Activated CD4-positive, alpha-beta T cell treated with anti-CD3 and anti-CD28 coated beads, Interleukin-2, amount 10 ng/mL, durations not matched to agents 24 days and 14 days (primary cell): ENCODE data around the gene ZCCHC7. TPM values are rescaled to one million over a fixed set of nuclear protein-coding genes. Genes with fewer than 3 reads are reported as not detected.
"Not testable (repeated sequence)": the region's sequence is repeated elsewhere in the genome, so short reads cannot be mapped to it uniquely, and the experiment has no call there.

Source experiments
- DNase-seq: peaks from one replicate; pipeline ENCODE4 v3.0.0; 2022
- H3K27ac Mint-ChIP-seq: one replicate; pipeline ENCODE4 v1.8.0; 2022; ENCODE audit warnings: mild to moderate bottlenecking, mixed read lengths
- H3K27me3 Mint-ChIP-seq: one replicate; pipeline ENCODE4 v1.8.0; 2022; ENCODE audit warnings: mixed read lengths
- H3K36me3 Mint-ChIP-seq: one replicate; pipeline ENCODE4 v1.8.0; 2022; ENCODE audit warnings: low read depth, mild to moderate bottlenecking, mixed read lengths
- H3K4me1 Mint-ChIP-seq: one replicate; pipeline ENCODE4 v1.8.0; 2021; ENCODE audit warnings: mixed read lengths
- H3K4me3 Mint-ChIP-seq: one replicate; pipeline ENCODE4 v1.8.0; 2022; ENCODE audit warnings: mild to moderate bottlenecking, moderate library complexity, mixed read lengths
- H3K9me3 Mint-ChIP-seq: one replicate; pipeline ENCODE4 v1.8.0; 2021; ENCODE audit warnings: mixed read lengths
- intact Hi-C: fragments of 100-400 bp; cut with micrococcal nuclease; formaldehyde crosslinking; loops from one replicate; pipeline ENCODE4 v1.15.1; 2023
- total RNA-seq: library from RNA; stranded (reverse); gene quantifications from 2 replicates; pipeline ENCODE4 v1.2.3, GENCODE V29; 2022

The ZCCHC7 gene
- total RNA-seq, 1 donor from 2014 or later = 25.3 TPM

DNA sequence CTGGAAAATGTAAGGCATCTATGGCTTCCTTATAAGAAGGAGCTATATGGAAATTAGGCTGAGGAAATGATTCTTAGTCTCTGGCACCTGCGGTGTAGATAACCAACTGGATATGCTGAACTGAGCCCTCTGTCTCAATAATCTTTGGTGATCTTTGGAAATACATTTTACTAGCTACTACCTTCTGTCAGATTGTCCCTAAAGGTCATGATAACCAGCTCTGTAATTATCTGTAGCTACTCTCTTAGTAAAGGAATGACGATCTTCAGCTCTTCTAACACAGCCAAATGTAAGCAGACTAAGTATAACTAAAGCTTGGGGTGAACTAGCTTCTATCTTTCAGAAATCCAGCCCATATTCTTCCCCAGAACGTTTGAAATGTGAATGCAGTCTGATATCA, 177.2 kb downstream of the ZCCHC7 start:
- Mint-ChIP-seq H3K9me3 (peaks cover 3% of the 10 kb centered on the region), H3K4me1 (peaks cover 54% of the 10 kb centered on the region), H3K27ac (no peak overlapping the region), H3K4me3 (no peak overlapping the region), H3K27me3 (no peaks in the 10 kb centered on the region), H3K36me3 (peaks cover 13% of the 10 kb centered on the region)
- DNase-seq = no peak
- intact Hi-C loops = no loop called here

DNA sequence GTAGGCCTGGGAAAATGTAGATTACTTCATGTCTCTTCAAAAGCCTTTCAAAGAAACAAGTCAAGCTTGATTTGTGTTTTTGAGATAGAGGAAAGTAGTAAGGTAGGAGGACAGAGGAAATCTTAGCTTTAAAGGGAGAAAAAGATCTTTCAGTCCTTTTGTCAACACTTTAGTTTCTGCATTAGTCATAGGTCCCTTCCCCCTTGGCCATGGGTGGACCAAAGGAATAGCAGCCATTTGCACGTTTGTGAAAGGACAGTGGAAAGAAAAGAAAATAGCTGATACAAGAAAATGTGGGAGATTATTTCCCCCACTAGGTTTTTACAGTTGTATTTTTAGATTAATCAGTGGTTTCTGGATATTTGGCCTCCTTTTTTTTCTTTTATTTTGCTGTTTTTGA, 180.2 kb downstream of the ZCCHC7 start:
- DNase-seq = no peak
- intact Hi-C loops = loop anchor here (1.0 to 10.0 kb wide), 3 partner anchors 9 to 378 kb away; partner anchors contain the start of gene PAX5
- no peak overlapping the region for H3K4me3 Mint-ChIP-seq
- H3K27ac Mint-ChIP-seq = peak overlapping the region; percentile 64
- peaks cover 1% of the 10 kb centered on the region for H3K9me3 Mint-ChIP-seq
- H3K36me3 Mint-ChIP-seq = peaks cover 34% of the 10 kb centered on the region
- no peaks in the 10 kb centered on the region for H3K27me3 Mint-ChIP-seq
- H3K4me1 Mint-ChIP-seq = peaks cover 50% of the 10 kb centered on the region

DNA sequence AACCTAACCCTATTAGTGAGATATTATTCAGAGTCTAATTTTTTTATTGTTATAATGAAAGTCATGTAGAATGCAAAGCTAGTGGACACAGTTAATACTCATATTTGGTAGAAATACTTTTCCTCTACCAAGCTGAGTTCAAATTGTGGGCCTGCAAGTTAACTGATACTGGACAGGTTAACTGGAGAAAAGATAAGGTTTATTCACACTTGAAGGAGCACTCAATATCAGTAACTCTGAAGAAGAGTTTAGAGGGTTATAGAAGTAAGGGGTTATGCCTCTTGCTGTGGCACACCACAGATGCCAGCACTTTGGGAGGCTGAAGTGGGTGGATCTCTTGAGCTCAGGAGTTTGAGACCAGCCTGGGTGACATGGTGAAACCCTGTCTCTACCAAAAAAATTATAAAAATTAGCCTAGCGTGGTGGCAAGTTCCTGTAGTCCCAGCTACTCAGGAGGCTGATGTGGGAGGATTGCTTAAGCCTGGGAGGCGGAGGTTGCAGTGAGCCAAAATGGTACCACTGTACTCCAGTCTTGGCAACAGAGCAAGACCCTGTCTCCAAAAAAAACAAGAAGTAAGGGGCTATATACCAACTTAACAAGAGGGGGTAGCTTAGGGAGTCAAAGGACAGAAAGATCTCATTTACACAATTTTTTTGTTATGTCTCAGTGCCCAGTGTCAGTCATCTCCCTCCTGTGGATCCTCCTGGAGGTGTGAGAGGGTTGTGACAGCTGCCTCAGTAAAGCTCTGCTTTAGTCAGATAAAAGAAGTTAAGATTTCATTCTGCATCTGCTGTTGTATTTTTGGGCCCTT, 180.9 kb downstream of the ZCCHC7 start:
- peaks cover 47% of the 10 kb centered on the region for H3K4me1 Mint-ChIP-seq
- H3K27me3 Mint-ChIP-seq = no peaks in the 10 kb centered on the region
- peak overlapping the region; percentile 64 for H3K27ac Mint-ChIP-seq
- no peaks in the 10 kb centered on the region for H3K9me3 Mint-ChIP-seq
- H3K36me3 Mint-ChIP-seq = peaks cover 33% of the 10 kb centered on the region
- intact Hi-C loops = loop anchor here (5.0 to 10.0 kb wide), 2 partner anchors 266 to 379 kb away; partner anchors contain the start of gene PAX5
- DNase-seq = no peak
- H3K4me3 Mint-ChIP-seq = peak overlapping the region; percentile 74

GRCh38 chr9:37301854-37302172, 181.4 kb downstream of the ZCCHC7 start:
- no peak for DNase-seq
- Mint-ChIP-seq H3K4me3 (peak overlapping the region; percentile 74), H3K36me3 (peaks cover 33% of the 10 kb centered on the region), H3K9me3 (no peaks in the 10 kb centered on the region), H3K27me3 (no peaks in the 10 kb centered on the region), H3K27ac (peak overlapping the region; percentile 64), H3K4me1 (peaks cover 43% of the 10 kb centered on the region)
- intact Hi-C loops = loop anchor here (2.0 to 10.0 kb wide), 4 partner anchors 181 to 380 kb away; partner anchors contain the start of genes PAX5 and ZCCHC7

GRCh38 chr9:37302277-37302676, 181.9 kb downstream of the ZCCHC7 start:
- peaks cover 43% of the 10 kb centered on the region for H3K4me1 Mint-ChIP-seq
- intact Hi-C loops = loop anchor here (2.0 to 10.0 kb wide), 4 partner anchors 181 to 380 kb away; partner anchors contain the start of genes PAX5 and ZCCHC7

GRCh38 chr9:37303272-37303671, 182.9 kb downstream of the ZCCHC7 start:
- peak overlapping the region; percentile 60 for H3K27ac Mint-ChIP-seq
- intact Hi-C loops = loop anchor here (2.0 to 10.0 kb wide), 4 partner anchors 182 to 381 kb away; partner anchors contain the start of genes PAX5 and ZCCHC7
- H3K4me3 Mint-ChIP-seq, DNase-seq, H3K27me3 Mint-ChIP-seq, H3K9me3 Mint-ChIP-seq: not testable (repeated sequence)
- H3K4me1 Mint-ChIP-seq = peaks cover 43% of the 10 kb centered on the region
- peaks cover 35% of the 10 kb centered on the region for H3K36me3 Mint-ChIP-seq

More at GRCh38 chr9:37302277-37302676, 181.9 kb downstream of the ZCCHC7 start:
- Mint-ChIP-seq H3K27me3 (no peaks in the 10 kb centered on the region), H3K36me3 (peaks cover 35% of the 10 kb centered on the region), H3K27ac (peak overlapping the region; percentile 88), H3K9me3 (no peaks in the 10 kb centered on the region), H3K4me3 (peak overlapping the region; percentile 74)
- peak; percentile 85 for DNase-seq

GRCh38 chr9:37309136-37309535, 188.8 kb downstream of the ZCCHC7 start:
- no peak overlapping the region for H3K4me3 Mint-ChIP-seq
- intact Hi-C loops = loop anchor here (10.0 kb wide), 1 partner anchor 274 kb away; the partner anchor contains the start of gene PAX5
- H3K9me3 Mint-ChIP-seq = no peaks in the 10 kb centered on the region
- H3K27me3 Mint-ChIP-seq = no peaks in the 10 kb centered on the region
- peaks cover 4% of the 10 kb centered on the region for H3K4me1 Mint-ChIP-seq
- H3K36me3 Mint-ChIP-seq = peaks cover 21% of the 10 kb centered on the region
- H3K27ac Mint-ChIP-seq = no peak overlapping the region
- DNase-seq = peak; percentile 72

DNA sequence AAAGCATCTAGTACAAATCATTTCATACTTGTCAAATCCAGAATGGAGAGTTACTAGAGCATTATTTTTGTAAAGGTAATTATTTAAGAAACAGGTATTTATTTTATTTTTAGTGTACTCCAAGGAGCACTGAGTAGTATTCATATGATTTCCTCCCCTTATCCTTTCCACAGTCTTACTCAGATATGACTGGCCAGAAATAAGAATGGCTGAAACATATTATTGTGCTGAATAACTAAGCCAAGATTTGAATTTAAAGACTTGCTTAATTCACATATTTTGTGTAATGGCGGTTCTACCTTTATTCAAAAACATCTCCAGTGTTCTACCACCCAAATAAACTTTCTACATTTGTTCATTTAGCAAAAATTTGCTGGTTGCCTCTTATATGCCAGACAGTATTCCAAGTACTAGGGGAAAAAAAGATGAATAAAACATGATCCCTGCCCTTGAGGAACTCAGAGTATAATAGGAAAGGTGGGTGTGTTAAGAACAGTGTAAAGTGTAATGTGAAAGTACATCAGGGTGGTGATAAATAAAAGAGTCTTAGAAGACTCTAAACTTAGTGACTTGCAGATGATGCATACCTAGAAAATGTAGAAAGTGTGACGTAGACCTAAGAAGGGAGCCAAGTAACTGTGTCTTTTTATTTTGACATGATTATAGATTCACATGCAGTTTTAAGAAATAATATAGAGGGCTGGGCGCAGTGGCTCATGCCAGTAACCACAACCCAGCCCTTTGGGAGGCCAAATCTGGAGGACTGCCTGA, 191.7 kb downstream of the ZCCHC7 start:
- H3K36me3 Mint-ChIP-seq = peaks cover 10% of the 10 kb centered on the region
- no peak overlapping the region for H3K4me3 Mint-ChIP-seq
- peaks cover 3% of the 10 kb centered on the region for H3K4me1 Mint-ChIP-seq
- H3K9me3 Mint-ChIP-seq = no peaks in the 10 kb centered on the region
- H3K27ac Mint-ChIP-seq = no peak overlapping the region
- intact Hi-C loops = no loop called here
- no peak for DNase-seq
- no peaks in the 10 kb centered on the region for H3K27me3 Mint-ChIP-seq

GRCh38 chr9:37324261-37324683, 203.9 kb downstream of the ZCCHC7 start:
- intact Hi-C loops = loop anchor here (10.0 kb wide), 1 partner anchor 179 kb away; no protein-coding TSS in a partner anchor
- Mint-ChIP-seq H3K4me1 (no peaks in the 10 kb centered on the region), H3K9me3 (no peaks in the 10 kb centered on the region), H3K27me3 (no peaks in the 10 kb centered on the region), H3K36me3 (peaks cover 10% of the 10 kb centered on the region), H3K27ac (no peak overlapping the region), H3K4me3 (no peak overlapping the region)
- DNase-seq = no peak

DNA sequence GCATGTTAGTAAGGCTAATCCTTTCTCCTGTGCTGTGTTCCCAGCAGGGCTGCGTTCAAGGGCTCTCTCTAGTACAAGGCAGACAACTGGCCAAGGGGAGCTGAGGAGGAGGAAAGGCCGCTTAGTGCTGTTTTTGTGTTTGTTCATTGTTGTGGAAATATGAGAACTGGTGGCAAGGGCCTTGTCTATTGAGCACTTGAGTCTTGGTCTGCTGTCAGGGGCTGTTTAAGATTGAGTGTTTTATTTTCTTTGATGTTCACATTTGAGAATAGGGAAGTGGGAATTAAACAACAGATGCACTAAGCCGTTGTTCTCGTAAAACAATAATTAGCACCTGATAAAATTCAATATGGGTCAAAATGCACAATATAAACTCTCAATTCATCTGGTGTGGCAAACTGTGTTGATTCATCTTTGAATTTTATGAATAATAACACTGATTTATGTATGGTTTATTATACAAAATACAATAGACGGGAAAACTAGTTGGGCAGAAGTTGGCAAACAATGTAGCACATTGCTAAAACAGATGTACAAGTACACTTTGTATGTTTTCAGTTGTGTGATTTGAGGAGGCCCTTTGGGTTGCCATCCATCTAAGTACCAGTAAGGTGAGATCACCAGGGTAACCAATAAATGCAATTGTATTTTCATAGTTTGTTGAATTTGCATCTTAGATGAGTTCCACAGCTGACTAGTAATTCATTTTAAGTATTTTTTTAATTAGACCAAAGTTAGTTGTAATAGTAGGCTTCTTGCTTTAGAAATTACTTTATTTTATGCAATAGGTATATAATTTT, 204.5 kb downstream of the ZCCHC7 start:
- H3K27me3 Mint-ChIP-seq = no peaks in the 10 kb centered on the region
- no peak for DNase-seq
- H3K9me3 Mint-ChIP-seq = no peaks in the 10 kb centered on the region
- intact Hi-C loops = loop anchor here (5.0 to 10.0 kb wide), 2 partner anchors 180 to 328 kb away; no protein-coding TSS in a partner anchor
- peaks cover 7% of the 10 kb centered on the region for H3K36me3 Mint-ChIP-seq
- no peak overlapping the region for H3K4me3 Mint-ChIP-seq
- H3K27ac Mint-ChIP-seq = no peak overlapping the region
- no peaks in the 10 kb centered on the region for H3K4me1 Mint-ChIP-seq

DNA sequence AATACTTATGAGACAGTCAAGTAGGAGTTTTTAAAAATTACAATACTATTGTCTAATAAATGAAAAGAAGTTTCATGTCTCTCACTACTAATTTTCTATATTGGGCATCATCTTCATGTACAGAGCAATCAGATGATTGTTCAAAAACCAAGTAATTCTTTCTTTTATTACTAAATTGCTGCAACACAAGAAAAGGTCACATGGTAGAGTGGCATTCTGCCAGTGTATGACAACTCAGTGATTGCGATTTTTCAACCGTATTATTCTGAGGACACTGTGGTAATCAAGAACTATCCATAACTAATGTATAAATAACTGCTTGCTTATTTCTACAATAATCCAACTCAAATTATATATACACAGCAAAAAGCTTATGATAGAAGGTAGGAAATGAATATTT, 205.4 kb downstream of the ZCCHC7 start:
- DNase-seq = no peak
- no peak overlapping the region for H3K4me3 Mint-ChIP-seq

DNA sequence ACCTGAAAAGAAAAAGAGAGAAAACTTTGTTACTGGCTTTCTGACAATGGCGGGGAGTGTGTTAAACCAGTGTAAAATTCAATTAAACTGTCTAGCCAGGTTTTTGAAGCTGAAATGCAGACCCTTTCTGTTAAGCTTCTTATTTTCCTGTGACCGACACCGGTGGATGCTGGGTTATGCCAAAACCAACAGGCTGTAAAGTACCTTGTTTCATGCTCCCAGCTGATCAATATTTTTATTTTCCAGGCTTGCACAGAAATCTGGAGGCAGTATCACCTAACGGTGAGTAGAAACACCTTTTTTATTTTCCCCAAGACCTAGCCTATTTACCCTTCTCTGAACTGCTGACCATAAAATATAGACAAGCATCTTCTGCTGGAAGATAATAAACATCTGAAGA, 207.2 kb downstream of the ZCCHC7 start:
- Mint-ChIP-seq H3K36me3 (peaks cover 2% of the 10 kb centered on the region), H3K27ac (no peak overlapping the region), H3K4me3 (no peak overlapping the region), H3K9me3 (no peaks in the 10 kb centered on the region), H3K4me1 (no peaks in the 10 kb centered on the region), H3K27me3 (no peaks in the 10 kb centered on the region)
- intact Hi-C loops = loop anchor here (5.0 to 10.0 kb wide), 2 partner anchors 183 to 330 kb away; no protein-coding TSS in a partner anchor
- DNase-seq = no peak

More for the DNA sequence above, 205.4 kb downstream of the ZCCHC7 start:
- no peak overlapping the region for H3K27ac Mint-ChIP-seq
- no peaks in the 10 kb centered on the region for H3K9me3 Mint-ChIP-seq
- intact Hi-C loops = loop anchor here (5.0 to 10.0 kb wide), 2 partner anchors 181 to 328 kb away; no protein-coding TSS in a partner anchor
- H3K27me3 Mint-ChIP-seq = no peaks in the 10 kb centered on the region
- peaks cover 2% of the 10 kb centered on the region for H3K36me3 Mint-ChIP-seq
- no peaks in the 10 kb centered on the region for H3K4me1 Mint-ChIP-seq
